Activated T-cell treated with anti-CD3 and anti-CD28 coated beads, Interleukin-2, amount 50 U/mL, for 72 hours (primary cell): ENCODE data around the gene PML. TPM values are rescaled to one million over a fixed set of nuclear protein-coding genes. Genes with fewer than 3 reads are reported as not detected.
"Not testable (repeated sequence)": the region's sequence is repeated elsewhere in the genome, so short reads cannot be mapped to it uniquely, and the experiment has no call there.

Experiments
- ATAC-seq, 2 donors: fragments of 150-1000 bp; cut with Tn5 transposase; replicated peaks in 1 of 2; 2 replicates each; pipeline ENCODE4 v1.10.0; 2021; ENCODE audit warnings: moderate library complexity in 2 of 2, mild to moderate bottlenecking in 1 of 2
- DNase-seq, 2 donors: peaks; one replicate each; pipeline ENCODE4 v3.0.0; 2021 to 2022; ENCODE audit warnings: mixed read lengths in 1 of 2
- H3K27ac Mint-ChIP-seq: one replicate; pipeline ENCODE4 v1.8.0; 2022; ENCODE audit warnings: mild to moderate bottlenecking, moderate library complexity, mixed read lengths
- H3K27me3 Mint-ChIP-seq: one replicate; pipeline ENCODE4 v1.8.0; 2022; ENCODE audit warnings: low read depth, mixed read lengths
- H3K36me3 Mint-ChIP-seq, 2 donors: one replicate each; pipeline ENCODE4 v1.8.0; 2022; ENCODE audit warnings: mixed read lengths in 2 of 2, mild to moderate bottlenecking in 1 of 2; ENCODE audit not compliant: insufficient read depth in 2 of 2
- H3K4me1 Mint-ChIP-seq: one replicate; pipeline ENCODE4 v1.8.0; 2022; ENCODE audit warnings: low read depth, mixed read lengths
- H3K4me3 Mint-ChIP-seq, 2 donors: one replicate each; pipeline ENCODE4 v1.8.0; 2022; ENCODE audit warnings: mild to moderate bottlenecking in 2 of 2, mixed read lengths in 2 of 2, moderate library complexity in 2 of 2
- H3K9me3 Mint-ChIP-seq, 2 donors: one replicate each; pipeline ENCODE4 v1.8.0; 2022; ENCODE audit warnings: mixed read lengths in 2 of 2
- total RNA-seq, 2 donors: library from RNA; stranded (reverse); gene quantifications; one replicate each; pipeline ENCODE4 v1.2.3, GENCODE V29; 2022

PML gene
- total RNA-seq, 2 donors from 2014 or later, result 70.9 to 71.6 TPM

GRCh38 chr15:74062236-74062635, 67.7 kb downstream of the PML start:
- no peaks in the 10 kb centered on the region for H3K9me3 Mint-ChIP-seq
- H3K27ac Mint-ChIP-seq, result no peak overlapping the region
- H3K27me3 Mint-ChIP-seq, result no peaks in the 10 kb centered on the region
- no peaks in the 10 kb centered on the region for H3K36me3 Mint-ChIP-seq
- H3K4me1 Mint-ChIP-seq, result peaks cover 10% of the 10 kb centered on the region
- ATAC-seq (no peak), DNase-seq (no peak)
- no peak overlapping the region for H3K4me3 Mint-ChIP-seq

GRCh38 chr15:74062671-74063070, 68.2 kb downstream of the PML start:
- ATAC-seq (no peak), DNase-seq (no peak)
- Mint-ChIP-seq H3K36me3 (no peaks in the 10 kb centered on the region), H3K9me3 (no peaks in the 10 kb centered on the region), H3K4me3 (no peak overlapping the region), H3K4me1 (peaks cover 10% of the 10 kb centered on the region), H3K27ac (no peak overlapping the region), H3K27me3 (no peaks in the 10 kb centered on the region)

GRCh38 chr15:74063425-74064146, 69.1 kb downstream of the PML start:
- not testable (repeated sequence) for H3K9me3 Mint-ChIP-seq, H3K4me3 Mint-ChIP-seq, ATAC-seq, H3K27ac Mint-ChIP-seq, DNase-seq, H3K4me1 Mint-ChIP-seq, H3K27me3 Mint-ChIP-seq, H3K36me3 Mint-ChIP-seq

GRCh38 chr15:74064183-74064582, 69.7 kb downstream of the PML start:
- H3K27ac Mint-ChIP-seq, H3K27me3 Mint-ChIP-seq, H3K9me3 Mint-ChIP-seq, DNase-seq, ATAC-seq, H3K4me3 Mint-ChIP-seq, H3K36me3 Mint-ChIP-seq, H3K4me1 Mint-ChIP-seq: not testable (repeated sequence)

- ATAC-seq, H3K4me1 Mint-ChIP-seq, H3K4me3 Mint-ChIP-seq, H3K36me3 Mint-ChIP-seq, DNase-seq, H3K9me3 Mint-ChIP-seq, H3K27me3 Mint-ChIP-seq, H3K27ac Mint-ChIP-seq: not testable (repeated sequence)
Observed at GRCh38 chr15:74064822-74065221, 70.3 kb downstream of the PML start.

GRCh38 chr15:74065684-74066411, 71.3 kb downstream of the PML start:
- not testable (repeated sequence) for H3K27me3 Mint-ChIP-seq, H3K36me3 Mint-ChIP-seq, H3K4me1 Mint-ChIP-seq, H3K4me3 Mint-ChIP-seq, H3K9me3 Mint-ChIP-seq, H3K27ac Mint-ChIP-seq
- peak; percentile 57 for DNase-seq
- ATAC-seq, result peak; percentile 98

GRCh38 chr15:74071645-74072044, 77.1 kb downstream of the PML start:
- not testable (repeated sequence) for H3K4me1 Mint-ChIP-seq, H3K27ac Mint-ChIP-seq, H3K27me3 Mint-ChIP-seq, H3K9me3 Mint-ChIP-seq, H3K36me3 Mint-ChIP-seq, DNase-seq, ATAC-seq, H3K4me3 Mint-ChIP-seq

- H3K27ac Mint-ChIP-seq, ATAC-seq, DNase-seq, H3K4me3 Mint-ChIP-seq, H3K9me3 Mint-ChIP-seq, H3K27me3 Mint-ChIP-seq, H3K36me3 Mint-ChIP-seq, H3K4me1 Mint-ChIP-seq: not testable (repeated sequence)
Observed at GRCh38 chr15:74072132-74072531, 77.6 kb downstream of the PML start.

- peak; percentile 50 to 55 for DNase-seq
- H3K36me3 Mint-ChIP-seq, H3K4me3 Mint-ChIP-seq, H3K9me3 Mint-ChIP-seq, ATAC-seq, H3K27ac Mint-ChIP-seq, H3K27me3 Mint-ChIP-seq, H3K4me1 Mint-ChIP-seq: not testable (repeated sequence)
Observed at GRCh38 chr15:74072614-74073337, 78.3 kb downstream of the PML start.

GRCh38 chr15:74075781-74076180, 81.3 kb downstream of the PML start:
- not testable (repeated sequence) for H3K4me3 Mint-ChIP-seq, H3K36me3 Mint-ChIP-seq, H3K27me3 Mint-ChIP-seq, ATAC-seq, DNase-seq, H3K4me1 Mint-ChIP-seq, H3K27ac Mint-ChIP-seq, H3K9me3 Mint-ChIP-seq

GRCh38 chr15:74082450-74082849, 87.9 kb downstream of the PML start, which contains the start of gene GOLGA6A:
GOLGA6A (minus strand) TSS chr15:74082550; CDS start chr15:74082509, 41 bp downstream.
- not testable (repeated sequence) for ATAC-seq, H3K9me3 Mint-ChIP-seq

GRCh38 chr15:74094567-74094966, 100.1 kb downstream of the PML start:
- H3K4me3 Mint-ChIP-seq, H3K9me3 Mint-ChIP-seq, H3K4me1 Mint-ChIP-seq, DNase-seq, H3K27me3 Mint-ChIP-seq, ATAC-seq, H3K36me3 Mint-ChIP-seq, H3K27ac Mint-ChIP-seq: not testable (repeated sequence)

More at GRCh38 chr15:74082450-74082849, 87.9 kb downstream of the PML start, which contains the start of gene GOLGA6A:
- not testable (repeated sequence) for H3K27ac Mint-ChIP-seq, H3K36me3 Mint-ChIP-seq, H3K27me3 Mint-ChIP-seq, H3K4me3 Mint-ChIP-seq, DNase-seq, H3K4me1 Mint-ChIP-seq

- DNase-seq, H3K27ac Mint-ChIP-seq, H3K36me3 Mint-ChIP-seq, H3K27me3 Mint-ChIP-seq, ATAC-seq, H3K4me3 Mint-ChIP-seq, H3K4me1 Mint-ChIP-seq, H3K9me3 Mint-ChIP-seq: not testable (repeated sequence)
Observed at GRCh38 chr15:74095610-74096009, 101.1 kb downstream of the PML start.
